Activated naive CD8-positive, alpha-beta T cell treated with anti-CD3 and anti-CD28 coated beads for 36 hours (primary cell): Measurements from ENCODE around the gene FOSL2. TPM values are rescaled to one million over a fixed set of nuclear protein-coding genes. Genes with fewer than 3 reads are reported as not detected.

Experiments used
- DNase-seq: peaks from one replicate; pipeline ENCODE4 v3.0.0; 2021
- H3K27ac Mint-ChIP-seq: one replicate; pipeline ENCODE4 v1.8.0; 2022; ENCODE audit warnings: mild to moderate bottlenecking, moderate library complexity, mixed read lengths
- H3K27me3 Mint-ChIP-seq: one replicate; pipeline ENCODE4 v1.8.0; 2022; ENCODE audit warnings: mild to moderate bottlenecking, mixed read lengths
- H3K36me3 Mint-ChIP-seq: one replicate; pipeline ENCODE4 v1.8.0; 2021; ENCODE audit warnings: mild to moderate bottlenecking, mixed read lengths
- H3K4me1 Mint-ChIP-seq: one replicate; pipeline ENCODE4 v1.8.0; 2021; ENCODE audit warnings: mixed read lengths
- H3K4me3 Mint-ChIP-seq: one replicate; pipeline ENCODE4 v1.8.0; 2022; ENCODE audit warnings: mild to moderate bottlenecking, moderate library complexity, mixed read lengths
- H3K9me3 Mint-ChIP-seq: one replicate; pipeline ENCODE4 v1.8.0; 2022; ENCODE audit warnings: mixed read lengths
- total RNA-seq, 2 experiments: library from RNA; stranded (reverse); gene quantifications; one replicate each; pipeline ENCODE4 v1.2.3, GENCODE V29; 2021

Gene FOSL2
- total RNA-seq, 2 experiments from 2014 or later = 32.5 to 39.4 TPM

DNA sequence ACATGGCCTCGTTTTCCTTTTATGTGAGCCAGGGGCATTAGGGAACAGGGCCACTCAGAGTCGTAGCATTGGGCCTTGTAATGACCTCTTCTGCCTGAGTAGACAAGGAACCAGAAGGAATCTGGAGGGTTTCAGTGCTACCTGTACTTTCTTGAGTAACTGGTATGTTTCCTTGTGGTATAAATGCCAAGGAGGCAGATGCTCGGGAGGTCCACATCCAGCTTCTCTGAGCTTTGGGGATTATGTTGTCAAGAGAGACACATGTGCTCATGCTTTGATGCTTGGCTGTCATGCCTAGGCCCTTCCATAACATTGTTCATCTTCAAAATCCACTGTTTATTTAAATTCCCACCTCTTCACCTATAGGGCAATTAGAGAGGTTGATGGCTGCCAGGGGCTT lies 26.3 kb downstream of the FOSL2 start:
- H3K9me3 Mint-ChIP-seq = no peaks in the 10 kb centered on the region
- H3K4me1 Mint-ChIP-seq = peaks cover 26% of the 10 kb centered on the region
- H3K27ac Mint-ChIP-seq = no peak overlapping the region
- H3K27me3 Mint-ChIP-seq = no peaks in the 10 kb centered on the region
- peaks cover 12% of the 10 kb centered on the region for H3K36me3 Mint-ChIP-seq
- no peak for DNase-seq
- H3K4me3 Mint-ChIP-seq = no peak overlapping the region

DNA sequence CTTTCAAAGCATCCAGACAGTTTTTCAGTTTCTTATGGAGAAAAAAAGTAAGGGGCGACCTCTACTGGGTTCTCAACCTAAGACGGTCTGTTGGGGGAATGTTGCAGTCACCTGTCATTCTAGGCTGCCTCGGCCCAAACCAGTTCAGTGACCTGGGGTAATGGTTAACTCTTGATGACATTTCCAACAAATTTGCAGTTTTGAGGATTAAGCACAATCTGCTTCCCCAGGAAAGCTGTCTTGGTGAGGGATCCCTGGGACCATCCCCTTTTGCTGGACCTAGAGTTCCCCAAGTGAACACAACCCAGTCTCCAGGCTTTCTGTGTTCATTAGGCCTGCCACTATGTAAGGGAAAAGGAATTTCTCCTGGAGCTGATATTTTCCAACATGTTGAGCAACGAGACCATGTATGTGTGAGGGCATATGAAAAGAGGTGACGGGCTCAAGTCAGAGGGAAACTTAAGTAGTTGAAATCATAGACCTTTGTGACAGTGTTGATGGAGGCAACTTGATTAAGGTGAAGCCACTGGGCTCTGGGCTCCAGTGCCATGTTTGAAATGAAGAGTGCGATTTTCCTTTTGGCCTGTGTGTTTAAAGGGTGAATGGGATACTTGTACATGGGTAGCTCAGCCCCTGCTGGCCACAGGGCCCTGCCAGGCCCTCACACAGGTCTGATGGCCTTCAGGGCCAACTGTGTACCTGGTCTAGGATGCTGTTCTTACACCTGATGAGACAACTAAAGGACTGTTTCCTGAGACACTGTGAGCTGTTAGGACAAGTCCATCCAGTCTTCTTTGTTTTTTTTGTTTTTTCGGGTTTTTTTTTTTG lies 27.0 kb downstream of the FOSL2 start:
- no peak overlapping the region for H3K4me3 Mint-ChIP-seq
- peaks cover 31% of the 10 kb centered on the region for H3K4me1 Mint-ChIP-seq
- H3K36me3 Mint-ChIP-seq = peaks cover 12% of the 10 kb centered on the region
- no peak for DNase-seq
- no peaks in the 10 kb centered on the region for H3K27me3 Mint-ChIP-seq
- H3K9me3 Mint-ChIP-seq = no peaks in the 10 kb centered on the region
- H3K27ac Mint-ChIP-seq = no peak overlapping the region

DNA sequence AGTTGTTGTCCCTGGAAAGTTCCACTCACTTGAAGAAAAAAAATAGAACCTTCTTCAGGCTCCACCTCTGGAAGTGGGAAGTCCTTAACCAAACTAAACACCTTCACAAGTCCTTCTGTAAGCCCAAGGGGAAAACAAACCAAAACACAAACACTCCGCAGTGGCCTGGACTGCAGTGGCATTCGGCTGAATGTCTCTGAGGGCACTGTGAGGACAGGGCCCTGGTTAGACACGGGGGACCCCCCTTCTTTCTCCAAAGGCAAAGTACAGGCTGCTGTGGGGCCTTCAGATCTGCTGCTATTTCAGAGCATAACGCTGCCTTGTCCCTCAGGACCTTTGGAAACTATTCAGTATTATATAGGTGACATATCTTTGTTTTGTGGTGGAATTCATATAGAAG lies 28.1 kb downstream of the FOSL2 start:
- H3K4me3 Mint-ChIP-seq = no peak overlapping the region
- H3K9me3 Mint-ChIP-seq = no peaks in the 10 kb centered on the region
- no peaks in the 10 kb centered on the region for H3K27me3 Mint-ChIP-seq
- H3K27ac Mint-ChIP-seq = peak overlapping the region; percentile 7
- no peak for DNase-seq
- peaks cover 40% of the 10 kb centered on the region for H3K4me1 Mint-ChIP-seq
- H3K36me3 Mint-ChIP-seq = peaks cover 12% of the 10 kb centered on the region

DNA sequence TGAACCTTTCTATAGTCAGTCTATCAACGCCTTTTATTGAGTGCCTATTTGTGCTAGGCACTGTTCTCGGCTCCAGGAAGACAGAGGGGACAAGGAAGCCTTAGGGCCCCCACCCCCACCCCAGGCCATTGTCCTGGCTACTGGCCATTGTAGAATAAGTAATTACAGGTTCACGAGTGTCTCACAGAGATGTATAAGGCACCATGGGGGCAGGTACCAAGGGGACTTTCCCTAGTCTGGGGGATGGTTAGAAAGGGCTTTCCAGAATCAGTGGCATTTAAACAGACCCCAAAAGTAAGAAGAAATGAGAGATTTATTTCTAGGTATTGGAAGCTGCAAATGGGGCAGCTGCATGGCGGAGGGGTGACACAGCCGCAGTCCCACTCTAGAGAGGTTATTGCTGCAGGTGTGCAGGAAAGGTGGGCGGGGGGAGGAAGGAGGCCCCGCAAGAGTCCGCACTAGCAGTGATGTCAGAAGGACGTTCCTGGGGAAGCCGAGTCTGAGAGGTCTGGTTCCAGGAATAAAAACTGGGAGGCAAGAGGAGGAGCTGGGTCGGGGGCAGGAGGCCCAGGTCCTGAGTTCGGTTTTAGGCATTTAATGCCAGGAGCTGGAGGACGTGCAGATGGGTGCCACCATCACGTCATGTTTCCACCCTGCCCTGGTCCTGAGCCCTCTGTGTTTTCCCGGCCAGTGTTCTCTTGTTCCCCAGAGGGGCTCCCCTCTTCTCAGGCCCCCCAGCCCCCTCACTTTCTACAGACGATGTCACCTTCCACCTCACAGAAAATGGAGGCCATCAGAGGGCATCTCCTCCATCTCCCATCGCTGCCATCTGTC lies 30.5 kb downstream of the FOSL2 start:
- H3K27me3 Mint-ChIP-seq = no peaks in the 10 kb centered on the region
- H3K9me3 Mint-ChIP-seq = no peaks in the 10 kb centered on the region
- H3K4me3 Mint-ChIP-seq = peak overlapping the region; percentile 49
- peaks cover 12% of the 10 kb centered on the region for H3K36me3 Mint-ChIP-seq
- peaks cover 42% of the 10 kb centered on the region for H3K4me1 Mint-ChIP-seq
- DNase-seq = peak; percentile 49
- H3K27ac Mint-ChIP-seq = peak overlapping the region; percentile 85

DNA sequence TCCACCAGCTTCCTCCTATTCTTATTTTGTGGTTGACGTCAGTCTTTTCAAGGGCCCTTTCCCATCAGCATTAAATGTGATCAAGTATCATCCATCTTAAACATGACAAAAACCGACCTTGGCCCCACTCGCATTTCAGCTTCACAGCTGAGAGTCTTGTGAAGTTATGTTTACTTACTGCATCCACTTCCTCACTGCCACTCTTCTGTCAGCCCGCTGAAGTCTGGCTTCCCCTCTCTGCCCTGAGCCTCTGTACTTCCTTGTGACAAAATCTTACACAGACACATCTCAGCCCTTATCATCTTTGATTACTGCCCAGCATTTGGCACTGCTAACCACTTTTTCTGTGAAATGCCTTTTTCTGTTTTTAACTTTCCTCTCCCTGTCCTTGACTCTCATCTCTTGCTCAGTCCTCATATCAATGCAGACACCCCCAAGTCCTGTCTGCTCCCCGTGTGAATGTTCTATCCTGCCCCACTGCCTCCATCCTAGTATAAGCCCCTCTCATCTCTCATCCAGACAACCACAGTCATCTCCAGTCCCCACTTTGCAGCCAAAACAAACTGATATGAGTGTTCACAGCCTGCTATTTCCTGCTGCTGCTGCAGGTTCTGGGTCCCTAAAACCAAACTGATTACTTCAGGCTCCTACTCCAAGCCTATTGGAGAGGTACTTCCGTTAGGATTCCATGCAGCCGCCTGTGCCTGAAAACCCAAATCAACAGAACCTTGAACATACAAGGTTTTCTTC lies 31.4 kb downstream of the FOSL2 start:
- peaks cover 42% of the 10 kb centered on the region for H3K4me1 Mint-ChIP-seq

DNA sequence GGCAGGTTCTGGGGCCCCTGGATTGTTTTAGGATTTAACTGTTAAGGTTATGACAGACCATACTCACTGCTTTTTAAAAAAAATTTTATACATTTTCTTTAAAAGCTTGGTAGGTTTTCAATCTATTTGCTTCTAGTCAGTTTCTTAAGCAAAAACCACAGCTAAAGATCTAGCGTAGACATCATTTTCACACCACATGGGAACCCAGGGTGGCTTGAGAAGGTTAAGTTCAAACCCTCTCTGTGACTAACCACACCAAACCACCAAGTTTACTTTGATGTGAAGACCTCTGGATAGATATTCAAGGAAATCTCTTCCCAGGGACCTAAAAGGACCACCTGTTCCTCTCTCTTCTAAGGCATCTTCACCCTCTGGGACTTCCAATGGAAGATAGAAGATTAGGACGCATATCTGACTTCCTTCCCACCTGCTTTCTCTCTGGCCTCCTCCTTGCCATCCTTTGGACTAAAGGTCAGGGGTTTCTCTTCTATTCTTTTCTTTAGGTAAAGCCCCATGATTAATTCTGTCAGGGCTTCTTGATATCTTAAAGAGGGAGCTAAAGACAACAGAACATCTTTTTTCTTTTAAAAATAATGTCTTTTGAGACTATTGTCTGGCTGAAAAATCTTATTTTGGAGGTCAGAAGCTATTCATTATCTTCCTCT lies 32.3 kb downstream of the FOSL2 start:
- Mint-ChIP-seq H3K27me3 (no peaks in the 10 kb centered on the region), H3K36me3 (peaks cover 8% of the 10 kb centered on the region), H3K4me3 (no peak overlapping the region), H3K27ac (peak overlapping the region; percentile 85), H3K9me3 (no peaks in the 10 kb centered on the region), H3K4me1 (peaks cover 42% of the 10 kb centered on the region)
- DNase-seq = peak; percentile 31

More for the DNA sequence above, 31.4 kb downstream of the FOSL2 start:
- H3K36me3 Mint-ChIP-seq = peaks cover 12% of the 10 kb centered on the region
- H3K27me3 Mint-ChIP-seq = no peaks in the 10 kb centered on the region
- H3K4me3 Mint-ChIP-seq = peak overlapping the region; percentile 49
- no peaks in the 10 kb centered on the region for H3K9me3 Mint-ChIP-seq
- DNase-seq = peak; percentile 25
- H3K27ac Mint-ChIP-seq = peak overlapping the region; percentile 85

DNA sequence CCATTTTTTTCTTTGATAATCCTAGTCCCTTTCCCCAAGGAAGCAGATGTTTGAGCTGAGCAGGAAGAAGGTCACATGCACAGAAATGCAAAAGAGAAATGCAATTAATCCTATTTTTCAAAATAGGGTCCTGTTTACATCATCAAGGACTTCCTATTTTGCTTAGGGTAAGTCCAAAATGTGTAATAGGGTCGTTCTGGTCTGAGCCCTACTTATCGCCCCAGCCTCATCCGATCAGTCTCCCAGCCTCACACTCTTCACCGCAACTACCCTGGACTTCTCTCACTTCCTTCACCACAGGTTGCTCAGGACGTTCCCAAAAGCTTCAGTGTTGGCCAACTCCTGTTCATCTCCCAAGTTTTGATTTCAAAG lies 32.8 kb downstream of the FOSL2 start:
- Mint-ChIP-seq H3K4me3 (no peak overlapping the region), H3K27me3 (no peaks in the 10 kb centered on the region), H3K4me1 (peaks cover 44% of the 10 kb centered on the region), H3K36me3 (peaks cover 7% of the 10 kb centered on the region), H3K9me3 (no peaks in the 10 kb centered on the region), H3K27ac (peak overlapping the region; percentile 85)
- no peak for DNase-seq

DNA sequence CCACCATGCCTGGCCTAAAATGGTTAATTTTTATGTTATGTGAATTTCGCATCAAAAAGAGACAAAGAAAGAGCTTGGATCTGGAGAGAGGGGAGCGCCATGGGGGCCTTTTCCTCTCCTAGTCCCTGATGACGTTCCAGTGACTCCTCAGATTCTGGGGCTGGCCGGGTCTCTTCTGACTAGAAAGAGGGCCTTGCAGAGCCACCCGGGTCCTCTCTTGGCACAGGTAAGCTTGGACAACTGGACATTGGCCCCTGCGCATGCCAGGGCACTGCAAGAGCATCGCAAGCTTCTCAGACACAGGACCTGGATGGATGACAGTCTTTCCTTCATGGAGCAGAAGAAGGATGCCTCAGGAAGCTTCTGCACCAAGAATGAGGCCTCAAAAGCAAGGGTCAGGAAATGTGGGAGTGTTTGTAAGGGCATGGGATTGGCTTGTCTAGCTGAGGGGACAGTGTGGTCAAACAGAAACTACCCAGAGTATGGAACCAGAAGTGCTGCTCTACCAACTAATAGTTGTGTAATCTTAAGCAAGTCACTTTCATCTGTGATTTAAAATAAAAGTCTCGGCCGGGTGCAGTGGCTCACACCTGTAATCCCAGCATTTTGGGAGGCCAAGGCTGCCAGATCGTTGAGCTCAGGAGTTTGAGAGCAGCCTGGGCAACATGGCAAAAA lies 35.2 kb downstream of the FOSL2 start:
- no peak overlapping the region for H3K4me3 Mint-ChIP-seq
- no peaks in the 10 kb centered on the region for H3K36me3 Mint-ChIP-seq
- H3K27ac Mint-ChIP-seq = no peak overlapping the region
- DNase-seq = no peak
- no peaks in the 10 kb centered on the region for H3K9me3 Mint-ChIP-seq
- peaks cover 31% of the 10 kb centered on the region for H3K4me1 Mint-ChIP-seq
- no peaks in the 10 kb centered on the region for H3K27me3 Mint-ChIP-seq

DNA sequence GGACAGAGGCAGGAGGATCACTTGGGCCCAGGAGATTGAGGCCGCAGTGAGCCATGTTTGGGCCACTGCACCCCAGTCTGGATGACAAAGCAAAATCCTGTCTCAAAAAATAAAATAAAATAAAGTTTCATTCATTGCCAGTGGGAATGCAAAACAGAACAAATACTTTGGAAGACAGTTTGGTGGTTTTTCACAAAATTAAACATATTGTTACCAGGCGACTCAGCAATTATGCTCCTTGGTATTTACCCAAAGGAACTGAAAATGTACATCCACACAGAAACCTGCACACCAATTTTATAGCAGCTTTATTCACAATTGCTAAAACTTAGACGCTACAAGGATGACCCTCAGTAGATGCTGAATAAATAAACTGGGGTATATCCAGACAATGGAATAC lies 35.8 kb downstream of the FOSL2 start:
- DNase-seq = no peak
- Mint-ChIP-seq H3K27ac (no peak overlapping the region), H3K4me3 (no peak overlapping the region), H3K36me3 (no peaks in the 10 kb centered on the region), H3K4me1 (peaks cover 25% of the 10 kb centered on the region), H3K9me3 (peaks cover 1% of the 10 kb centered on the region), H3K27me3 (no peaks in the 10 kb centered on the region)

DNA sequence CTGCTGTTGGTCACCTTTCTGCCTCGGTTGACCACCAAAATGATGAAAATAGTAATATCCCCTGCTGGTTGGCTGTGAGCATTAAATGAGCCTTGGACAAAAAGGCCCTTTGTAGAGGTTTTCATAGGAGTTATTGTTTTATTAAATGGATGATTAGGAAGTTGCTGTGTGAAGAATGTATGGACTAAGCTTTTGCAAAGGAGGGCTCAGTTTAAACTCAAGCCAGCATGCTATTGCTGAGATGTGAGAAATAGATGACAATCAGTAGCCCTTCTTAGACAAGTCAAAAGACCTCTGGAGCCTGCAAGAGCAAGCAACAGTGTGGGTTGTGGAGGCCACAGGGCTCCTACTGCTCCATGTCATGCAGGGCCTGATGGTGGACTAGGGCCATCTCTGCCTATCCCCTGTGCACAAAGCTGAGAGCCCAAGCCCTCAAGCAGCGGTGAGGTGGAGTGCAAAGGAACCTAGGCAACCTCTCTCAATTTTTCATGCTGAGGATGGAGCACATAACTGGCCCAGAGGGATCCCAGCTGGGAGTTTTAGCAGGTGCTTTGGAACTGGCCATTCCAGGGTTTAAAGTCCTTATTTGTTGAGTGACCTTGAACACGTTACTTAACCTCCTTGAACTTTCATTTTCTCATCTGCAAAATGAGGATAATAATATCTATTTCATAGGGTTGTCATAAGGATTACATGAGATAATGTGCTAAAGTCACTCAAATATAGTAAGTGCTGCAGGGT lies 37.1 kb downstream of the FOSL2 start:
- Mint-ChIP-seq H3K36me3 (no peaks in the 10 kb centered on the region), H3K27ac (no peak overlapping the region), H3K27me3 (no peaks in the 10 kb centered on the region), H3K9me3 (peaks cover 3% of the 10 kb centered on the region), H3K4me3 (no peak overlapping the region), H3K4me1 (peaks cover 17% of the 10 kb centered on the region)
- no peak for DNase-seq

DNA sequence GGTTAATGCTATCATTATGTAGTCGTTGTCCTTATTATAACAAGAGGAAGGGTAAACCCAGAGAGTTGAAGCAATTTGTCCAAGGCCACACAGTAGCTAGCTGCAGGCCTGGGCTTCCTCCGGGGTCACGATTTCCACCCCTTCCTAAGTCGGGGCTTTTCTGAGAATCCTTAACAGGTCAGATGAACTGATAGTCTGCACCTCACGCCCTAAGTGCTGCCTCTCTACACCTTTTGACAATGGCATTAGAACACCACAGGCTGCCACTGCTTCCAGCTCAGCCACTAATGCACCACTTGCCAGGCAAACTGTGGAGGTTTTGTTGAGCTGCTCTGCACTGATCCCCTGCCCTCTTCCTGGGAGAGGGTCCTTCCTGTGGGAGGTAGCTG lies 37.7 kb downstream of the FOSL2 start:
- no peak for DNase-seq
- no peaks in the 10 kb centered on the region for H3K36me3 Mint-ChIP-seq

DNA sequence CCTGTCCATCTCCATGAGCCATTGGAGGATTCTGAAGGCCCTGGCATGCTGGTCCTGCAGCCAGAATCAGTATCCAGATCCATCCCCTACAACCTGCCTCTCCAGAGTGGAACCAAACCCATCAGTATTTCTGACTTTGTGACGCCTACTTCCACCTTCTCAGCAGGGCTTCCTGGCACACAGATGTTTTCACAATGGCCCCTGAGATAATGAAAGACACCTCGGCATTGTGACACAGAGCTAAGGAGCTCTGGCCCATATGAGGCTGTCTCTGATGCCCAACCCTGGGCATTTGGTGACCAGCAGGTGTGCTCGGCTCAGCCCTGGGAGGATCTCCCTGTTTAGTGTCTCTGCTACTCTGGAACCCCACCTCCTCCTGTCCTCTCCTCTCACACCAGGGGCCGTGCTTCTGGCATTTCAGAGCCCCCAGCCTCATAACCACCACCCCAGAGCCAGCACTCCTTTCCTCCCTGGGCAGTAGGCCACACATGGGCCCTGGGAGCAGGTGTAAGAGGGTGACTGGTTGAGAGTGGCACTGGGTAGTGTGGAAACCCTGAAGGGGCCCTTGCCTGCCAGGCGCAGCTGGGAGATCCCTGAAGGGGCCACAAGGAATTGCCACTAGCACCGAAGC lies 38.2 kb downstream of the FOSL2 start:
- Mint-ChIP-seq H3K9me3 (peaks cover 3% of the 10 kb centered on the region), H3K4me1 (peaks cover 12% of the 10 kb centered on the region), H3K27ac (no peak overlapping the region), H3K4me3 (no peak overlapping the region), H3K27me3 (no peaks in the 10 kb centered on the region), H3K36me3 (no peaks in the 10 kb centered on the region)
- no peak for DNase-seq

More for the DNA sequence above, 37.7 kb downstream of the FOSL2 start:
- Mint-ChIP-seq H3K27me3 (no peaks in the 10 kb centered on the region), H3K9me3 (peaks cover 3% of the 10 kb centered on the region), H3K4me3 (no peak overlapping the region), H3K4me1 (peaks cover 12% of the 10 kb centered on the region), H3K27ac (no peak overlapping the region)

DNA sequence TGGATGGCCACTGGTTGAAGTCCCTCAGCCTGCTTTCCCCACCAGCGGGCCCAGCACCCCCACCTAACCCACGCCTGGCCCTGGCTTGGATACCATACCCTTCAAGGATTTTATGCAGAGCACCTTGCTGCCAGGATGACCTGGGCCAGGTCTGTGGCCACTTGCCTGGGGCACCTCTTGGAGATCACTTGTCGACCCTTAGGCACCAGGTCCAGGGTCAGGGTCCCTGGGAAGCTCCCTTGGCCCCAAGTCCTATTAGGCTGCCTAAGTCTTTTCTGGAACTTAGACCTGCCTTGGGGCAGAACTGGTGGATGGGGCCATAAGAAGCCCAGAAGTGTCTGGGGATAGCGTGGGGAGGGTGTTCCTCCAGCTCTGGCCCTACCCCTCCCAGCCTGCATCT lies 39.1 kb downstream of the FOSL2 start:
- no peak overlapping the region for H3K27ac Mint-ChIP-seq
- H3K9me3 Mint-ChIP-seq = peaks cover 3% of the 10 kb centered on the region
- H3K4me1 Mint-ChIP-seq = peaks cover 10% of the 10 kb centered on the region
- no peak overlapping the region for H3K4me3 Mint-ChIP-seq
- DNase-seq = no peak
- H3K27me3 Mint-ChIP-seq = no peaks in the 10 kb centered on the region
- no peaks in the 10 kb centered on the region for H3K36me3 Mint-ChIP-seq
